ENCODE results near the gene FLNB.
"Not testable (repeated sequence)": the region's sequence is repeated elsewhere in the genome, so short reads cannot be mapped to it uniquely, and the experiment has no call there.

Gene FLNB

DNA sequence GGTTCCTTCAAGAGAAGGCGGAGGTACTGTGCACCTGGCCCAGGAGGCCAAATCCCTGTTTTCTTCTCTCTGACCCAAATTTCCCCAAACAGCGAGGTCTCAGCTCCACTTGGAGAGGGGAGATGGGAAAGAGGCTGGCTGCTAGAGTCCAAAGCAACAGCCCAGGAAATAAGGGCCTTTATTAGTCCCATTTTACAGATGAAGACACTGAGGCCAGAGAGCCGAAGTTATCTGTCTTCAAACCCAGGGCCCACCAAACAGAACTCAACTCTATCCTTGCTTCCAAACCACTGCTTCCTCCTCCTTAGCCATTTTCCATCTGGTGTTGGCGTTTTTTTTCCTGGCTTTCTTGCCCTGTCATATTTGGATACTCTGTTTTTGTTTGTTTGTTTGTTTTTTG lies 22.0 kb upstream of the FLNB start:
- H3K9me3 ChIP-seq (ENCODE audit: severe bottlenecking), result no peaks in the 10 kb centered on the region
- TF ChIP-seq, protein P1, sequence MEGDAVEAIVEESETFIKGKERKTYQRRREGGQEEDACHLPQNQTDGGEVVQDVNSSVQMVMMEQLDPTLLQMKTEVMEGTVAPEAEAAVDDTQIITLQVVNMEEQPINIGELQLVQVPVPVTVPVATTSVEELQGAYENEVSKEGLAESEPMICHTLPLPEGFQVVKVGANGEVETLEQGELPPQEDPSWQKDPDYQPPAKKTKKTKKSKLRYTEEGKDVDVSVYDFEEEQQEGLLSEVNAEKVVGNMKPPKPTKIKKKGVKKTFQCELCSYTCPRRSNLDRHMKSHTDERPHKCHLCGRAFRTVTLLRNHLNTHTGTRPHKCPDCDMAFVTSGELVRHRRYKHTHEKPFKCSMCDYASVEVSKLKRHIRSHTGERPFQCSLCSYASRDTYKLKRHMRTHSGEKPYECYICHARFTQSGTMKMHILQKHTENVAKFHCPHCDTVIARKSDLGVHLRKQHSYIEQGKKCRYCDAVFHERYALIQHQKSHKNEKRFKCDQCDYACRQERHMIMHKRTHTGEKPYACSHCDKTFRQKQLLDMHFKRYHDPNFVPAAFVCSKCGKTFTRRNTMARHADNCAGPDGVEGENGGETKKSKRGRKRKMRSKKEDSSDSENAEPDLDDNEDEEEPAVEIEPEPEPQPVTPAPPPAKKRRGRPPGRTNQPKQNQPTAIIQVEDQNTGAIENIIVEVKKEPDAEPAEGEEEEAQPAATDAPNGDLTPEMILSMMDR (IDR thresholded peaks at IDR 0.05; ENCODE audit: poor library complexity, severe bottlenecking), result no peak
- H3K4me3 ChIP-seq (ENCODE audit: severe bottlenecking), result no peak overlapping the region
- H3K27me3 ChIP-seq (ENCODE audit: insufficient read depth, poor library complexity, severe bottlenecking), result no peaks in the 10 kb centered on the region
- no peak for DNase-seq (ENCODE audit: low spot score)
- no peaks in the 10 kb centered on the region for H3K36me3 ChIP-seq (ENCODE audit: low read depth)
- peak overlapping the region; percentile 99 for H3K27ac ChIP-seq (ENCODE audit: poor library complexity, severe bottlenecking)
- no peak for ATAC-seq (ENCODE audit: low read depth)
- H3K4me1 ChIP-seq (ENCODE audit: insufficient read depth, poor library complexity, severe bottlenecking), result peaks cover 44% of the 10 kb centered on the region

DNA sequence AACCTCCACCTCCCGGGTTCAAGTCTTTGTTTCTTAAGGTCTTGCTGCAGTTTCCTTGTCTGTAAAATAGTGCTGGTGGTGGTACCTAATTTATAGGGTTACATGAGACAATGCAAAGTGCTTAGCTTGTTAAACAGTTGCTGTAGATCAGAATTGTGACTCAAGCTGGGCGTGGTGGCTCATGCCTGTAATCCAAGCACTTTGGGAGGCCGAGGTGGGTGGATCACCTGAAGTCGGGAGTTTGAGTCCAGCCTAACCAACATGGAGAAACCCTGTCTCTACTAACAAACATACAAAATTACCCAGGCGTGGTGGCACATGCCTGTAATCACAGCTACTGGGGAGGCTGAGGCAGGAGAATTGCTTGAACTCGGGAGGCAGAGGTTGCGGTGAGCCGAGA lies 19.0 kb upstream of the FLNB start:
- peak; percentile 54 for ATAC-seq (ENCODE audit: low read depth)

GRCh38 chr3:57989646-57990045 lies 18.6 kb upstream of the FLNB start:
- Histone ChIP-seq H3K9me3 (ENCODE audit: severe bottlenecking) (no peaks in the 10 kb centered on the region), H3K36me3 (ENCODE audit: low read depth) (no peaks in the 10 kb centered on the region), H3K27ac (ENCODE audit: poor library complexity, severe bottlenecking) (peak overlapping the region; percentile 99), H3K27me3 (ENCODE audit: insufficient read depth, poor library complexity, severe bottlenecking) (no peaks in the 10 kb centered on the region), H3K4me3 (ENCODE audit: severe bottlenecking) (no peak overlapping the region), H3K4me1 (ENCODE audit: insufficient read depth, poor library complexity, severe bottlenecking) (peaks cover 26% of the 10 kb centered on the region)
- ATAC-seq (ENCODE audit: low read depth) (no peak), DNase-seq (ENCODE audit: low spot score) (no peak)
- TF ChIP-seq, protein P1 (IDR thresholded peaks at IDR 0.05; ENCODE audit: poor library complexity, severe bottlenecking), result no peak

More for the DNA sequence above, 19.0 kb upstream of the FLNB start:
- Histone ChIP-seq H3K27ac (ENCODE audit: poor library complexity, severe bottlenecking) (peak overlapping the region; percentile 99), H3K4me1 (ENCODE audit: insufficient read depth, poor library complexity, severe bottlenecking) (peaks cover 28% of the 10 kb centered on the region)
- not testable (repeated sequence) for H3K36me3 ChIP-seq (ENCODE audit: low read depth); H3K9me3 ChIP-seq (ENCODE audit: severe bottlenecking); H3K4me3 ChIP-seq (ENCODE audit: severe bottlenecking); H3K27me3 ChIP-seq (ENCODE audit: insufficient read depth, poor library complexity, severe bottlenecking); DNase-seq (ENCODE audit: low spot score)

- TF ChIP-seq, protein P1 (IDR thresholded peaks at IDR 0.05; ENCODE audit: poor library complexity, severe bottlenecking), result no peak
- Histone ChIP-seq H3K36me3 (ENCODE audit: low read depth) (no peaks in the 10 kb centered on the region), H3K27me3 (ENCODE audit: insufficient read depth, poor library complexity, severe bottlenecking) (no peaks in the 10 kb centered on the region), H3K9me3 (ENCODE audit: severe bottlenecking) (no peaks in the 10 kb centered on the region), H3K4me1 (ENCODE audit: insufficient read depth, poor library complexity, severe bottlenecking) (peaks cover 23% of the 10 kb centered on the region), H3K4me3 (ENCODE audit: severe bottlenecking) (no peak overlapping the region), H3K27ac (ENCODE audit: poor library complexity, severe bottlenecking) (peak overlapping the region; percentile 5)
- no peak for ATAC-seq (ENCODE audit: low read depth)
- DNase-seq (ENCODE audit: low spot score), result no peak
These were observed 15.6 kb upstream of the FLNB start for GRCh38 chr3:57992452-57993213.

DNA sequence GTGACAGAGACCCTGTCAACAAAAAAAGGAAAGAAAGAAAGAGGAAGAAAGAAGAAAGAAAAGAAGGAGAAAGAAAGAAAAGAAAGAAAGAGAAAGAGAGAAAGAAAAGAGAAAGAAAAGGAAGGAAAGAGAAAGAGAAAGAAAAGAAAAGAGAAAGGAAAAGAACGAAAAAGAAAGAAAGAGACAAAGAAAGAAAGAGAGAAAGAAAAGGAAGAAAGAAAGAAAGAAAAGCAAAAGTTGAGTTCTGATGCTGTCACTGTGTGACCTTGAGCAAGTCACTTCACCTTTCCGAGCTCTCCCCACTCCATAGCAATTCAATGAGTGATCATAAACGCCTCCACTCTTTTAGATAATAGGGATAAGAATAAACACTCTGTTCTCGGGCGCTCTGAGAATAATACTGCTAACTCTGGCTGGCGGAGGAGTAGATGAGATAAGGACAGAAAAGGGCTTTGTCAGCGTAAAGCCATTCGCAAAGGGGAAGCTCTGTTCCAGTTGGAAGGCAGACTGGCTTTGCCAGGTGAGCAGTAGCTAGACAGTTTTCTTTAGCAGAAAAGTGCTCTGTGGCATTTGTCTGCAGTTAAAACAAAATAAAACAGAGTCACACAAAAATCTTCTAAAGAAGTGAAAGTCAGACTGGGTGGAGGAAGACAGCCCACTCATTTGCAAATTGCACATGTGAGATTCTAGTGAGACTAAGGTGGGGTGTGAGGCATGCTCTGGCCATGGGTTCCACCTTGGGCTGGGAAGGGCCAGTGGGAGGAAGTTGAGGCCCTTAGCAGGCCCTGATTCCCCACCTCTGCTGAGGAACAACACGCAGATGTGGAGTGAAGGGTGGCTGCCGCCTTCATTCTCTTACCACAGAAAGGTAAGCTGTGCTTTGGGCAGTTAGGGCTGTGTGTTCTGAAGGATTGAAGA lies 9.6 kb upstream of the FLNB start:
- ATAC-seq (ENCODE audit: low read depth), result peak; percentile 11
- H3K36me3 ChIP-seq (ENCODE audit: low read depth), result no peaks in the 10 kb centered on the region
- no peaks in the 10 kb centered on the region for H3K9me3 ChIP-seq (ENCODE audit: severe bottlenecking)
- DNase-seq (ENCODE audit: low spot score), result no peak
- H3K27me3 ChIP-seq (ENCODE audit: insufficient read depth, poor library complexity, severe bottlenecking), result no peaks in the 10 kb centered on the region
- peak overlapping the region; percentile 96 for H3K27ac ChIP-seq (ENCODE audit: poor library complexity, severe bottlenecking)
- H3K4me3 ChIP-seq (ENCODE audit: severe bottlenecking), result no peak overlapping the region
- peaks cover 42% of the 10 kb centered on the region for H3K4me1 ChIP-seq (ENCODE audit: insufficient read depth, poor library complexity, severe bottlenecking)
- TF ChIP-seq, protein P1 (IDR thresholded peaks at IDR 0.05; ENCODE audit: poor library complexity, severe bottlenecking), result no peak
